Endothelial cell of umbilical vein (primary cell): Measurements from ENCODE around the gene MINDY3. TPM values are rescaled to one million over a fixed set of nuclear protein-coding genes. Genes with fewer than 3 reads are reported as not detected.

Source experiments
- BruUV-seq: library from RNA; stranded (reverse); fragments of 400-500 nt; replicated peaks from 2 replicates; lab custom pipeline; 2021; lab: Mats Ljungman, UMichigan
- CTCF ChIA-PET: fragments of 300-600, 350-600 bp; sonication (Branson Sonifier 250); formaldehyde crosslinking; loops from one replicate; lab custom pipeline; 2021; ENCODE audit warnings: antibody characterized with exemption, inconsistent platforms; lab: Charles Lee
- POLR2A ChIA-PET: fragments of 300-600, 350-600 bp; sonication (Branson Sonifier 250); formaldehyde crosslinking; loops from one replicate; lab custom pipeline; 2021; ENCODE audit warnings: antibody characterized with exemption, inconsistent platforms; lab: Charles Lee
- DNase-seq: peaks from one replicate; pipeline ENCODE4 v3.0.0-alpha.2; 2011; ENCODE audit warnings: low read depth, low spot score
- FAIRE-seq: peaks from 2 replicates; lab custom pipeline; 2011; peaks lifted over from hg19 to GRCh38; lab: Jason Lieb, UNC
- H2AFZ ChIP-seq: 2 replicates; pipeline ENCODE4 v1.6.0; 2012; ENCODE audit warnings: low read depth, low read length, control low read depth, inconsistent platforms
- H3K27ac ChIP-seq: 2 replicates; pipeline ENCODE4 v1.5.1; 2011; ENCODE audit warnings: low read depth, mild to moderate bottlenecking, control low read depth, low read length, moderate library complexity; ENCODE audit not compliant: insufficient read depth
- H3K27me3 ChIP-seq, 2 experiments: 2 replicates each; pipeline versions ENCODE4 v1.6.0 to v1.6.1; 2011; ENCODE audit warnings: low read length in 2 of 2, mixed read lengths in 1 of 2; ENCODE audit not compliant: control insufficient read depth in 2 of 2, insufficient read depth in 2 of 2
- H3K36me3 ChIP-seq, 2 experiments: 2 replicates in 1 of 2; 3 replicates in 1 of 2; pipeline ENCODE4 v1.5.1; 2011; ENCODE audit warnings: low read length in 2 of 2, mild to moderate bottlenecking in 1 of 2, moderate library complexity in 1 of 2; ENCODE audit not compliant: control insufficient read depth in 2 of 2, insufficient read depth in 2 of 2; ENCODE audit errors: extremely low read depth in 1 of 2
- H3K4me1 ChIP-seq: 3 replicates; pipeline ENCODE4 v1.5.1; 2011; ENCODE audit warnings: mild to moderate bottlenecking, low read length; ENCODE audit not compliant: control insufficient read depth, insufficient read depth; ENCODE audit errors: extremely low read depth
- H3K4me2 ChIP-seq: 2 replicates; pipeline ENCODE4 v1.6.1; 2011; ENCODE audit warnings: low read length, control low read depth, mixed read lengths; ENCODE audit not compliant: insufficient read depth
- H3K4me3 ChIP-seq, 3 experiments: fragments of 200-600 bp in 1 of 3; sonication (generic), shearing (Covaris generic) in 1 of 3; replicated peaks in 1 of 3; 2 replicates each; pipeline ENCODE4 v1.5.1; 2011 to 2016; ENCODE audit warnings: control low read depth in 3 of 3, low read length in 3 of 3, mild to moderate bottlenecking in 2 of 3, inconsistent platforms in 1 of 3, low read depth in 1 of 3, moderate library complexity in 1 of 3; ENCODE audit not compliant: insufficient read depth in 1 of 3
- H3K79me2 ChIP-seq: 2 replicates; pipeline ENCODE4 v1.6.0; 2012; ENCODE audit warnings: low read length, inconsistent platforms; ENCODE audit not compliant: control insufficient read depth, insufficient read depth
- H3K9ac ChIP-seq: replicated peaks from 2 replicates; pipeline ENCODE3; 2011; ENCODE audit warnings: low read length, control low read depth; ENCODE audit not compliant: insufficient read depth; ENCODE audit errors: extremely low read depth
- H3K9me1 ChIP-seq: replicated peaks from 3 replicates; pipeline ENCODE4 v1.6.0; 2011; ENCODE audit warnings: mild to moderate bottlenecking, low read length; ENCODE audit not compliant: control insufficient read depth, insufficient read depth; ENCODE audit errors: extremely low read depth
- H3K9me3 ChIP-seq: replicated peaks from 2 replicates; pipeline ENCODE4 v1.5.1; 2012; ENCODE audit warnings: low read length, inconsistent platforms; ENCODE audit not compliant: control insufficient read depth, insufficient read depth
- H4K20me1 ChIP-seq: replicated peaks from 2 replicates; pipeline ENCODE3; 2011; ENCODE audit warnings: mild to moderate bottlenecking, low read length; ENCODE audit not compliant: control insufficient read depth, insufficient read depth; ENCODE audit errors: extremely low read depth
- CTCF ChIP-seq, 2 donors: IDR thresholded peaks; 1 replicate in 1 of 2; 2 replicates in 1 of 2; pipeline ENCODE4 v1.5.1; 2011; ENCODE audit warnings: low read length in 2 of 2, mild to moderate bottlenecking in 2 of 2, moderate library complexity in 2 of 2, control low read depth in 1 of 2, inconsistent platforms in 1 of 2, low read depth in 1 of 2; ENCODE audit not compliant: insufficient read depth in 1 of 2; ENCODE audit errors: extremely low read depth in 1 of 2
- EZH2 ChIP-seq: IDR thresholded peaks from 2 replicates; pipeline ENCODE4 v1.6.1; 2012; ENCODE audit warnings: borderline replicate concordance, low read depth, mild to moderate bottlenecking, moderate library complexity, low read length, inconsistent platforms; ENCODE audit not compliant: severe bottlenecking
- FOS ChIP-seq: IDR thresholded peaks from 2 replicates; pipeline ENCODE4 v1.6.1; 2011; ENCODE audit warnings: mild to moderate bottlenecking, low read length, moderate library complexity, borderline replicate concordance; ENCODE audit not compliant: insufficient read depth
- GATA2 ChIP-seq: IDR thresholded peaks from 2 replicates; pipeline ENCODE4 v1.7.0; 2011; ENCODE audit warnings: low read depth, mild to moderate bottlenecking, moderate library complexity, mixed read lengths, low read length; ENCODE audit not compliant: insufficient read length, insufficient read depth
- JUN ChIP-seq: IDR thresholded peaks from 2 replicates; pipeline ENCODE4 v1.6.1; 2011; ENCODE audit warnings: borderline replicate concordance, low read depth; ENCODE audit not compliant: insufficient read length, insufficient read depth
- MAX ChIP-seq: IDR thresholded peaks from 2 replicates; pipeline ENCODE4 v1.6.1; 2011; ENCODE audit not compliant: insufficient read depth, insufficient read length
- MYC ChIP-seq: IDR thresholded peaks from one replicate; pipeline ENCODE4 v1.6.1; 2011; ENCODE audit warnings: mild to moderate bottlenecking, low read depth, low read length
- POLR2A ChIP-seq: IDR thresholded peaks from 2 replicates; pipeline ENCODE4 v1.6.1; 2012; ENCODE audit warnings: low read depth, mild to moderate bottlenecking, control low read depth, low read length
- POLR2AphosphoS5 ChIP-seq: IDR thresholded peaks from 2 replicates; pipeline ENCODE4 v1.6.1; 2012; ENCODE audit warnings: low read depth, mild to moderate bottlenecking, control low read depth, low read length, moderate library complexity; ENCODE audit not compliant: insufficient read depth
- dilution Hi-C: fragments of 300-500 bp; cut with MboI; formaldehyde crosslinking; loops from one replicate; pipeline ENCODE4 v1.15.0; 2019; ENCODE audit warnings: low sequenced_read_pairs; ENCODE audit not compliant: extremely low pct_ligation_motif_present
- intact Hi-C: fragments of 100-400 bp; cut with micrococcal nuclease; formaldehyde crosslinking; loops from one replicate; pipeline ENCODE4 v1.10.0; 2022
- polyA plus RNA-seq, 4 experiments: library from polyadenylated mRNA; depleted of rRNA in 3 of 4; stranded (reverse) in 3 of 4; unstranded in 1 of 4; fragments of >200 nt; gene quantifications; 2 replicates each; pipeline versions ENCODE4 v1.2.1 to v1.2.3, GENCODE V29; 2011 to 2012; ENCODE audit warnings: missing spikeins in 1 of 4
- total RNA-seq: library from RNA; stranded (reverse); gene quantifications from 2 replicates; pipeline ENCODE4 v1.2.3, GENCODE V29; 2021

MINDY3 gene
- total and polyA plus RNA-seq, 2 donors (not counting 3 experiments of a cell fraction or from before 2014, with no cell fraction given) = 7.5 to 20.2 TPM

- no TSS peak for BruUV-seq
- intact Hi-C loops (no loop called here), dilution Hi-C loops (no loop called here)
- peaks cover 2 to 3% of the 10 kb centered on the region in 2 experiments for H3K36me3 ChIP-seq
- H3K27me3 ChIP-seq = no peaks in the 10 kb centered on the region
- peaks cover 5% of the 10 kb centered on the region for H3K4me1 ChIP-seq
- ChIA-PET CTCF (interaction anchor here (1.2 kb wide), 1 partner anchor 16 kb away, joined by 4 read pairs; no protein-coding TSS in a partner anchor), POLR2A (no interaction called here)
- no peak overlapping the region for H3K4me2 ChIP-seq
- FAIRE-seq = no peak
- H3K9ac ChIP-seq = no peak overlapping the region
- H4K20me1 ChIP-seq = no peaks in the 10 kb centered on the region
- no peaks in the 10 kb centered on the region for H3K9me1 ChIP-seq
- H3K9me3 ChIP-seq = no peaks in the 10 kb centered on the region
- TF ChIP-seq EZH2 = no peak
- TF ChIP-seq GATA2 = no peak
- no peak for TF ChIP-seq MAX
- TF ChIP-seq MYC = no peak
- no peak for TF ChIP-seq CTCF (IDR thresholded peaks at IDR 0.05; ENCODE audit: extremely low read depth in 1 of 2, insufficient read depth in 1 of 2, low read depth in 1 of 2, low read length in 2 of 2)
- TF ChIP-seq POLR2A = no peak
- TF ChIP-seq POLR2AphosphoS5 = no peak
- no peak for TF ChIP-seq JUN
- TF ChIP-seq FOS = no peak
- H3K27ac ChIP-seq = no peak overlapping the region
- no peaks in the 10 kb centered on the region for H3K79me2 ChIP-seq
- no peak overlapping the region for H2AFZ ChIP-seq
- DNase-seq = no peak
- H3K4me3 ChIP-seq = no peak overlapping the region
These were observed 75.5 kb downstream of the MINDY3 start for GRCh38 chr10:15784662-15785300.
